ENCODE data around the gene ZAP70. TPM values are rescaled to one million over a fixed set of nuclear protein-coding genes. Genes with fewer than 3 reads are reported as not detected.

ZAP70 gene
- total and polyA plus RNA-seq, 10 of the 15 experiments (the other 5 are each of a cell fraction or from before 2014, with no cell fraction given) = 0.18 to 2.9 (median 1.2) TPM; not detected in 1

GRCh38 chr2:97698530-97698929 lies 14.8 kb upstream of the ZAP70 start:
- POLR2A ChIA-PET = interaction anchor here (1.1 to 1.4 kb wide), 2 partner anchors 34 to 35 kb away, joined by 3 to 4 read pairs; partner anchors contain the start of gene ACTR1B
- no peak for ATAC-seq

More at GRCh38 chr2:97698530-97698929, 14.8 kb upstream of the ZAP70 start:
- DNase-seq (ENCODE audit: low read depth, low spot score) = no peak
- no peak for FAIRE-seq
- ChIA-PET RAD21 (ENCODE audit: unreplicated experiment) (interaction anchor here (1.0 to 5.9 kb wide), 11 partner anchors 11 to 1635 kb away, joined by 3 to 106 read pairs (median 15); partner anchors contain the start of genes ACTR1B and COX5B), CTCF (interaction anchor here (0.8 to 7.8 kb wide), 22 partner anchors 11 to 686 kb away, joined by 3 to 168 read pairs (median 8); partner anchors contain the start of genes ACTR1B, ANKRD36B, C2orf92 and COX5B), SMC1A (ENCODE audit: uncharacterized antibody, unreplicated experiment) (interaction anchor here (1.1 to 6.2 kb wide), 15 partner anchors 10 to 687 kb away, joined by 3 to 81 read pairs (median 15); partner anchors contain the start of genes ACTR1B, ANKRD36B and COX5B)
- Histone ChIP-seq H2AFZ (ENCODE audit: control insufficient read depth, low read depth, low read length) (no peak overlapping the region), H3K4me3 (no peak overlapping the region), H3K9me3 (replicated peaks; ENCODE audit: control insufficient read depth, insufficient read depth, low read length) (no peaks in the 10 kb centered on the region), H4K20me1 (ENCODE audit: control insufficient read depth, insufficient read depth) (no peaks in the 10 kb centered on the region), H3K4me1 (ENCODE audit: control insufficient read depth, insufficient read depth, low read length) (no peaks in the 10 kb centered on the region; the same call in 1 of the 2 replicates), H3K36me3 (ENCODE audit: control insufficient read depth in 2 of 2, insufficient read depth in 2 of 2, low read length in 1 of 2) (no peaks in the 10 kb centered on the region), H3K27ac (ENCODE audit: control insufficient read depth, insufficient read depth) (no peak overlapping the region), H3K79me2 (ENCODE audit: control insufficient read depth, insufficient read depth, low read length) (no peaks in the 10 kb centered on the region), H3K4me2 (ENCODE audit: control insufficient read depth, insufficient read depth) (no peak overlapping the region), H3K9ac (ENCODE audit: control insufficient read depth, insufficient read depth, low read length) (no peak overlapping the region), H3K27me3 (replicated peaks in 1 of 2; ENCODE audit: control insufficient read depth in 2 of 2, insufficient read depth in 2 of 2, low read length in 1 of 2) (no peaks in the 10 kb centered on the region)
- TF ChIP-seq BACH1 (IDR thresholded peaks at IDR 0.05; ENCODE audit: borderline replicate concordance) = no peak
- TF ChIP-seq EZH2 (IDR thresholded peaks at IDR 0.05; ENCODE audit: borderline replicate concordance, control insufficient read depth, low read depth, low read length) = no peak
- no peak for TF ChIP-seq SREBF2 (IDR thresholded peaks at IDR 0.05; ENCODE audit: low read length)
- TF ChIP-seq ATF2 (IDR thresholded peaks at IDR 0.05; ENCODE audit: low read length) = no peak
- WGBS (ENCODE audit: insufficient coverage, insufficient replicate concordance, low lambda C conversion rate, missing lambda C conversion rate) = 67% methylated on average over 4 of the region's 4 CpGs
- intact Hi-C loops (cut with micrococcal nuclease; ENCODE audit: unreplicated experiment) = loop anchor here (5.0 kb wide), 1 partner anchor 51 kb away; the partner anchor contains the start of gene COX5B
- no TSS peak for BruUV-seq (replicated peaks)
- in situ Hi-C loops (cut with MboI) = loop anchor here (10.0 kb wide), 1 partner anchor 1634 kb away; no protein-coding TSS in a partner anchor
